Activated CD8-positive, alpha-beta memory T cell treated with anti-CD3 and anti-CD28 coated beads for 24 hours (primary cell): ENCODE data around the gene CTH.
A peak's percentile ranks its signal among the peaks of the same experiment; 100 is the strongest.
"Not testable (repeated sequence)": the region's sequence is repeated elsewhere in the genome, so short reads cannot be mapped to it uniquely, and the experiment has no call there.

Experiments
- DNase-seq: peaks from one replicate; pipeline ENCODE4 v3.0.0-alpha.2; 2020

Gene CTH

DNA sequence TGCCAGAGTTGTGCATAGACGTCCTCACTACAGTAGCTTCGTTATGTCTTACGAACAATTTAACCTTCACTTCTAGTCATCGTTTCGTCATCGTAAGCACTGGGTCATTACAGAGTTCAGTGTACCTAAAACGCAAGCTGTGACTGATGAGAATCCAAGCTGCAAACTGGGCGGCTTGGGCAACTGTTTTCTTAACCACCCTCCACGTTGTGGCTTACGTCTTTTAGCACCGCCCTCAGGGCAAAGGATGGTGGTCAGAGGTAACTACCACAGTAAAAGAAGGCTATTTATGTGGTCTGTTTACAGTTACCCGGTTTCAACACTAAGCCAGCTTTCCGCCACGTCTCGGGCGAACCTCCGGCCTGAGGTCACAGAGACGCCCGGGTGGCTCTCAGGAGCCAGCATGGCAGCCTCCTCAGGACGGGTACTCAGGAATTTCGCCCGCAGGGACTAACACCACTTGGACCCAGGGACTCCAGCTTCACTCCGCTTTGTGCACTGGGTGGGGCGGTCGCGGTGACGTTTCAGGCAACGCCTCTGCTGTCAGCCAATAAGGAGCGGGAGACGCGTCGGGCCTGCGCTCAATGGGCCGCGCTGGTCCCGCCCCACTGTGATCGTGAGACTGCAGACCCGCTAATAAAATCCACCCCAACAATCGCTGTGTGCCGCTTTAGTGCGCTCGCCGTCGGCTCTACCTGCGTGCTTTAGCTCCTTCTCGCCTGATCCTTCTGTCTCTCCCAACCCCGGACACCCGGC, at the start of gene CTH:
Gene CTH, plus strand, starts transcription at position 665 of the 756 bp plus-strand sequence. CDS start 148 bp downstream, outside the sequence.
- peak; percentile 95 for DNase-seq

DNA sequence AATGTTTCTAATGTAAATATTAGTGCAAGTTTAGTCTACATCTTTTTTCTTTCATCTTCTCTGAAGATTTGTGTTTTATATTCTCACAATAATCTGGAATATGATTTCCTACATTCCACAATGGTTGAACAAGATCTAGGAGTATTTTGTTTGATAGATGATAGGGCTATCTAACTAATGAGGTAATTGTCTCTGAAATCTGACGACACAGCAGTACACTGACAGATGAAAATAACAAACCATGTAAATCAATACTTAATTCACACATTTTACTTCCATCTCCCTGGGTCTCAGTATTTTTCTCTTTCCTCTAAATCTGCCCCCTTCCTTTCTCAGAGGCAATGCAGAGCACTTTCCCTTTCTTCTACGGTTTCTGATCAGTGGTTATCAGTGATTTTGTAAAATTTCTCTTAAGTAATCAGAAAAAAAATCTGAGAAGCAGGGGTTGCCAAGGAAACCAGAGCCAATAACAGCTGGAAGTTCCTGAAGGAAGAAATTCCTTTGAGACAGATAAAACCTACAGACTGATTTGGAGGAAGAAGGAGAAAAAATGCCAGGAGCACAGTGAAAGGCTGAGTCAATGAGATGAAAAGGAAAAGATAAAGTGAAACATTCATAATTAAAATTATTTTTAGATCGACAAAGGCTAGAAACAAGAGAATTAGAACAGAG, 49.2 kb upstream of the CTH start:
- no peak for DNase-seq

DNA sequence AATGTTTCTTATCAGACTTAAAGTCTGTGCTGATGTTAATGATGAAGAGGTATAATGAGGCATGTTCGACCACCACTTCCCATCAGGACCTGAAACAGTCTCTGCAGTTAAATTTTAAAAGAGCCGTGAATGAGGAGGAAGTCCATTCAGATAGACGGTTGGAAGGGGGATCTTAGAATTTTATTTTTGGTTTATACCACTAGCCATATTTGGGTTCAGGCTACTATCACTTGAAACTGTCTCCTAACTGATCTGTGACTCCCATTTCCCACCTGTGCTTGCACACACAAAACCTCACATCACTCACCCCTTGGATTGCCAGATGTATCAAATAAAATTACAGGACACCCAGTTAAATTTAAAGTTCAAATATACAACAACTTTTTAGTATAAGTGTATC, 46.6 kb upstream of the CTH start:
- no peak for DNase-seq

DNA sequence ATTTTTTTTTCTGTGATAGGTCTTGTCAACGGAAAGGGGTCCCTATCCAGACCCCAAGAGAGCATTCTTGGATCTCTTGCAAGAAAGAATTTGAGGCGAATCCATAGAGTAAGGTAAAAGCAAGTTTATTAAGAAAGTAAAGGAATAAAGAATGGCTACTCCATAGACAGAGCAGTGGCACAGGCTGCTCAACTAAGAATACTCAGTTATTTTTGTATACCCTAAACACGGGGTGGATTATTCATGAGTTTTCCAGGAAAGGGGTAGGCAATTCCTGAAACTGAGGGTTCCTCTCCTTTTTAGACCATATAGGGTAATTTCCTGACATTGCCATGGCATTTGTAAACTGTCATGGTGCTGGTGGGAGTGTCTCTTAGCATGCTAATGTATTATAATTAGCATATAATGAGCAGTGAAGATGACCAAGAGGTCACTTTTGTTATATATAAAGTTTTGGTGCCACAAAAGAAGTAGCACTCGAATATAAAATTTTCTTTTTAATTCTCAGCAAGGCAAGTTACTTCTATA, 44.6 kb upstream of the CTH start:
- not testable (repeated sequence) for DNase-seq

DNA sequence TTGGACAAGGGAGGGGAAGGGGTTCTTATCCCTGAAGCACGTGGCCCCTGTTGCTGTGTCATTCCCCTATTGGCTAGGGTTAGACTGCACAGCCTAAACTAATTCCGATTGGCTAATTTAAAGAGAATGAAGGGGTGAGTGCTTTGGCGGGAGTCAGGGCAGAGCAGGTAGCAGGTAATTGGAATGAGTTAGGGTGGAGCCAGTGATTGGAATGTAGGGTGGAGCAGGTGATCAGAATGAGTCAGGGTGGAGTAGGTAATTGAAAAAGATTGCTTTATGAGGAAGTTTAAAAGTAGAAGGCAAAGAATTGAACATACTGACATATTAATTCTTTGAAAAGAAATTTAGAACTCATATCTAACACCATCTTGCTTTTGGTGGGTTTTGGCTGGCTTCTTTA, 44.1 kb upstream of the CTH start:
- DNase-seq = not testable (repeated sequence)

DNA sequence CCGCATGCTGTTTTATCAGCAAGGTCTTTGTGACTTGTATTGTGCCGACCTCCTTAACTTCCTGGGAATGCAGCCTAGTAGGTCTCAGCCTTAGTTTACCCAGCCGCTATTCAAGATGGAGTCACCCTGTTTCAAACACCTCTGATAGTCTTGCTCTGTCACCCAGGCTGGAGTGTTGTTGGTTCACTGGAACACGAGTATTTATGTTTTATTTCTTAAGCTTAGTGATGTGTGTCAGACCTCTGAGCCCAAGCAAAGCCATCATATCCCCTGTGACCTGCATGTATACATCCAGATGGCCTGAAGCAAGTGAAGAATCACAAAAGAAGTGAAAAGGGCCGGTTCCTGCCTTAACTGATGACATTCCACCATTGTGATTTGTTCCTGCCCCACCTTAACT, 43.7 kb upstream of the CTH start:
- DNase-seq = not testable (repeated sequence)

DNA sequence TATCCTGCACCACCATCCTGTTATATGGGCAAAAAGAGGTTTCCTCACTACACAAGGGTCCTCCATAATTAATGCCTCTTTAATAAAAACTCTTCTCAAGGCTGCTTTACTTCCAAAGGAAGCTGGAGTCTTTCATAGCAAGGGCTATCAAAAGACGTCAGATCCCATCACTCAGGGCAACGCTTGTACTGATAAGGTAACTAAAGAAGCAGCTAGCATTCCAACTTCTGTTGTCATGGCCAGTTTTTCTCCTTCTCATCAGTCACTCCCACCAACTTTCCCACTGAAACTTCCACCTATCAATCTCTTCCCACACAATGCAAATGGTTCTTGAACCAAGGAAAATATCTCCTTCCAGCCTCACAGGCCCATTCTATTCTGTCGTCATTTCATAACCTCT, 39.5 kb upstream of the CTH start:
- DNase-seq = not testable (repeated sequence)

DNA sequence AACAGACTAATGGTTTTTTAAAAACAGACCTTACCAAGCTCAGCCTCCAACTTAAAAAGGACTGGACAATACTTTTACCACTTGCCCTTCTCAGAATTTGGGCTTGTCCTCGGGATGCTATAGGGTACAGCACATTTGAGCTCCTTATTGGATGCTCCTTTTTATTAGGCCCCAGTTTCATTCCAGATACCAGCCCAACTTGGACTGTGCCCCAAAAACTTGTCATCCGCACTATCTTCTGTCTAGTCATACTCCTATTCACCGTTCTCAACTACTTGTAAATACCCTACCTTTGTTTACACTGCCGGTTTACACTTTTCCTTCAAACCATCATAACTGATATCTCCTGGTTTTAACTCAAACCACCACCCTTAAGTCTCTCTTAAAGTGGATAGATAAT, 38.6 kb upstream of the CTH start:
- DNase-seq = no peak

DNA sequence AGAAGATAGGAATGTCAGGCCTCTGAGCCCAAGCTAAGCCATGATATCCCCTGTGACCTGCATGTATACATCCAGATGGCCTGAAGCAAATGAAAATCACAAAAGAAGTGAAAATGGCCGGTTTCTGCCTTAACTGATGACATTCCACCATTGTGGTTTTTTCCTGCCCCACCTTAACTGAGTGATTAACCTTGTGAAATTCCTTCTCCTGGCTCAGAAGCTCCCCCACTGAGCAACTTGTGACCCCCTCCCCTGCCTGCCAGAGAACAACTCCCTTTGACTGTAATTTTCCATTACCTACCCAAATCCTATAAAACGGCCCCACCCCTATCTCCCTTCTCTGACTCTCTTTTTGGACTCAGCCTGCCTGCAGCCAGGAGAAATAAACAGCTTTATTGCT, 37.5 kb upstream of the CTH start:
- DNase-seq = not testable (repeated sequence)

DNA sequence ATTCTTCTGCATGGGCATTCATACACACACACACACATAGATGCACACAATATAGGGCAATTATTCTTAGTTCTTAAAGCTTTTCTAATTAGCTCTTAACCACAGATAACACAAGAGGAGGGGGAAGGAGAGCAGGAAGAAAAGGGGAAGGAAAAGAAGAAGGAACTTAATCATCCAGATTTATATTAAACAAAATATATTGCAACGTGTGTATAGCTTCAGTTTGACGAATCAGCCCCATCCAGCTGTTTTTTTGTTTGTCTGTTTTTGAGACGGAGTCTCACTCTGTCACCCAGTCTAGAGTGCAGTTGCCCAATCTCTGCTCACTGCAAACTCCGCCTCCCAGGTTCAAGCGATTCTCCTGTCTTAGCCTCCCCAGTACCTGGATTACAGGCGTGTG, 34.9 kb upstream of the CTH start:
- DNase-seq = no peak

DNA sequence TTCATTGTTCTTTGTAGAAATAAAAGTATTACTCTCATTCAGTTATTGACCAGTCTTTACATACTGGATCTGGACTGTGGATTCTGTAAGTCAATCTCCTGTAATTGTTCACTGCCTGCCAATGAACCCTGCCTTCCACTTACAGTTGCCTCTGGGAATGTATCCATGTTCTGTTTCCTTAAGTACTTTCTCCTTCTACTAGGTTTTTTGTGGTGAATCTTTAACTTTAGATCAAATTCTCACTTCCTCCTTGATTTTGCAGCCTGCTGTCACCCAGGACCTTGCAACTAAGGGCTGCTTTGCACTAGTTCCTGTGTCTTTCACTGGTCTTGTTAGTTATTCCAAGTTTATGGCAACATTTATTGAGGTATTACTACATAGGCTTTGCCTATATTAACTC, 28.4 kb upstream of the CTH start:
- no peak for DNase-seq

DNA sequence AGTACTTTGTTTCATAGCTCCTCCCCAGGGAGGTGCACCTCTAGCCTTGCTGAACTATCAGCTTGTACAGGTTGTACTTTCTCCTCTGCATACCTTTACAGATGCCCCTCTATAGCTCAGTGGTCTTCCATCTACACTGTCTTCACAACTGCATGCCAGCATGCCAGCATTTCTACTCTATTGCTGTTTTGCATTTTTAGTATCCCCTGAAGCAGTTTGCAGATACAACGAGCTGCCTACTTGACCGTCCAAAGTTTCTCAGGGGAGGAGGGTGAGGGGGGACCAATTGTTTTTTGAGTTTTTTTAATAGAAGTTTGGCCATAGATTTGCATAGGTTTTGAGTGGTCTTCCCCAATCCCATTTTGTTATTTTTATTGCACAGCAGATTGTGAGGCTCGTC, 27.6 kb upstream of the CTH start:
- DNase-seq = no peak

DNA sequence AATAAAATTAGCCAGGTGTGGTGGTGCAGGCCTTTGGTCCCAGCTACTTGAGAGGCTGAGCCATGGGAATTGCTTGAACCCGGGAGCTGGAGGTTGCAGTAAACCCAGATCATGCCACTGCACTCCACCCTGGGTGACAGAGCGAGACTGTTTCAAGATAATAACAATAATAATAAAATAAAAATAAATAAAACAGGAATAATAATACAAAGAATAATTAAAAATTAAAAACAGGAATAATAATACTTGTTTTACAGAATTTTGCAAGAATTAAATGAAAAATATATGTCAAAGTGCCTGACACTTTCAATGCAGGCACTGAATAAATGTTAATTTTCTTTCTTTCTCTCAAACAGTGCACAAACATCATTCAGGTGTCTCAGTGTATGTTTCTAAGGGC, 26.5 kb upstream of the CTH start:
- DNase-seq = no peak

DNA sequence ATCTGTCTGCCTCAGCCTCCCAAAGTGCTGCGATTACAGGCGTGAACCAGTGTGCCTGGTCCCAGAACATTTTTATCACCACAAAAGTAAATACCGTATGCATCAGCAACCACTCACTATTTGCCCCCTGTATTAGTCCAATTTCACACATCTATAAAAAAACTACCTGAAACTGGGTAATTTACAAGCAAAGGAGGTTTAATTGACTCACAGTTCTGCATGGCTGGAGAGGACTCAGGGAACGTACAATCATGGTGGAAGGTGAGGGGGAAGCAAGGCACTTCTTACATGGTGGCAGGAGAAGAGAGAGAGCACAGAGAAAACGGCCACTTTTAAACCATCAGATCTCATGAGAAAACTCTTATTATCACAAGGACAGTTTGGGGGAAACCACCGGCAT, 25.6 kb upstream of the CTH start:
- no peak for DNase-seq

DNA sequence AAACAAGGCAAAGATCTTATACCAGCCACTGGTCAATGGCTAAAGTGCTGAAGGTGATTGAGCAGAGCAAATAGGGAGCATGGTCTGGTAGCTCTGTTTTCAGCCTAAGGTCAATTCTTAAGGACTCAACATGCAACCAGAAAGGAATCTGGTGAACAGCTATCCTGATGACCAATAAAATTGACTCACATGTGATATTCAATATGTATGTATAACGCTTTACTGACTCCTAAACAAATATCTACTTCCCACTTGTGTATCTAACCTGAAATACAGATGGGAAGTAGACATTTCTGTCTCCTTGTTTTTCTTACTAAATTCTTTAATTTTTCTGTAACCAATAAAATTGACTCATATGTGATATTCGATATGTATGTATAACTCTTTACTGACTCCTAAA, 24.9 kb upstream of the CTH start:
- DNase-seq = no peak

DNA sequence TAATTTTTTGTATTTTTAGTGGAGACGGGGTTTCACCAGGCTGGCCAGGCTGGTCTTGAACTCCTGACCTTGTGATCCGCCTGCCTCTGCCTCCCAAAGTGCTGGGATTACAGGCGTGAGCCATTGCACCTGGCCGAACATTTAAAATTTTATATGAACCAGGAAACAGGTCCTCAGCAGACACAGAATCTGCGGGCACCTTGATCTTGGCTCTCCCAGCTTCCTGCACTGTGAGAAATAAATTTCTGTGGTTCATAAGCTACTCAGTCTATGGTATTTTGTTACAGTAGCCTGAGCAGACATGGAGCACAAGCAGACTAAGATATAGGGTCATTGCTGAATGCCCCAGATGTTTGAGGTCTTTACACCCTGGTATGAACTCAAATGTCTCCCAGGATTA, 23.6 kb upstream of the CTH start:
- DNase-seq = no peak

DNA sequence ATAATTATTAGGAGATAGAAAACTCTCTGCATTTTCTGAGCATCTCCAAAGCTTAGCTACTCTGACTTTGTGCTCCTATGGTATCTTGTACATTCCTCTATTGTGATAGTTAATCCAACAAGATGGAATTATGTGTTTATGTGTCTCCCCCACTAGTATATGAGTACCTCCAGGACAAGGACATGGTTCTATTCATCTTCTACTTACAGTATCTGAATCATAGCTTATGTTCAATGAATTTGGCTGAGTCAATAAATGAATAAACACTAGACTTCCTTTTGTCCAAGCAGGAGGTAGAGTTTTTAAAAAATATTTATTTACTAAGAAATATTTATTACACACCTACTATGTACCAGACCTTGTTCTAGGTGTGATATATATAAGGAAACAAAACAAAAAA, 18.4 kb upstream of the CTH start:
- no peak for DNase-seq

DNA sequence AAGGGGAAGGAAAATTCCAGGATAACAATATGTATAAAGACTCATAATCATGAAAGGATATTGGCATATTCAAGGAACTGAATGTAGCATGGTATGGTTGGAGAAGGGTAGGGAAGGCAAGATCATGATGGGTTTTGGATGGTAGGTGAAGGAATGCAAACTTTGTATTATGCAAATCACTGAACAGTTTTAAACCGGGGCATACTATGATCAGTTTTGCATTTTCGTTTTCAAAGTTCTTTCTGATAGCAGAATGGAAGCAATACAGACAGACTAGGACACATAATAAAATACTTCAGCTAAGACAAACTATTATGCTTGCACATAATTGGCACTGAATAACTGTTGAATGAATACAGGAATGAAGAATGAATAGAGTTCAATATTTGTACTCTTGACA, 14.5 kb upstream of the CTH start:
- no peak for DNase-seq

DNA sequence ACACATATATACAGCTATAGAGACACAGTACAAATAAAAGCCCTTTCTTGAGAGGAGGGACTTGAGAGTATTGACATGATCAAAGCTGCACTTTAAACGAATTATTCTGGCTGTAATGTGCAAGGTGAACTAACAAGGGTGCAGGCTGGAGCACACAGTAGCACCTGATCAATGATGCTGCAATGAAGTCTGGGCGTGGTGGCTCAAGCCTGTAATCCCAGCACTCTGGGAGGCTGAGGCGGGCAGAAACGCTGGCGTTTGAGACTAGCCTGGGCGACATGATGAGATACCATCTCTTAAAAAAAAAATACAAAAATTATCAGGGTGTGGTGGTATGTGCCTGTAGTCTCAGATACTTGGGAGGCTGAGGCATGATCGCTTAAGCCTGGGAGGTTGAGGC, 14.1 kb upstream of the CTH start:
- no peak for DNase-seq

DNA sequence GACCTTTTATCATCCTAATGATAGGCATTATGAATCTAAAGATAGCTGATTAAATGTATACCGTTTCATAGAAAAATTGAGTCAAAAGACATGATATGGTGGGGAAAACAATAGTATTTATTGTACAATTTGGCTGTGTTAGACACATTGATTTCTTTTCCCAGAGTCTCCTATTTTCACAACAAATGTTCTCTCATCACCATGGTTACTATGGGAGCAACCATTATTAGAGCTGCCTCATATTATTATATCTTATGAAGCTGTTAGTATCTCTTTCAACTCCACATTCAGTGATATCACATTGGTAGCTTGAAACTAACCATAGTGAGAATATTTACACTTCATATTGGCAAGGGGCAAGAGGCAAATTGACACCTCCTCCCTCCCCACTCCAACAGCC, 10.7 kb upstream of the CTH start:
- DNase-seq = no peak

DNA sequence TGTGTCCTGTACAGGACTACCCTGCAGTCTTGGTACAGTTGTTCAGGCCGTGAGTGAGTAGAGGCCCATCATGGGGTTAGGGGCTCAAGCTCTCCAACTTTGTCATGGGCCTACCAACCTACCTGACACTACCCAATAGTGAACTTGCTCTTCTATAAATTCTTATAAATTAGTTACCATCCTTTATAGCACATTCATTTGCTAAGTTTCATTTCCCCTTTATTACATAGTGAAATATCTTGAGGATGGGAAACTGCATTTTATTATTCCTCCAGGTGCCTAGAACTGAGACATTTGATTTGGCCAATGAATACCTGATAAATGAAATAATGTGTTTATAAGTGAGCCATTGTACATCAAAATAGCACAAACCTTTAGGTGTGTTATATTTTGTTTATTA, 9.1 kb upstream of the CTH start:
- DNase-seq = no peak

DNA sequence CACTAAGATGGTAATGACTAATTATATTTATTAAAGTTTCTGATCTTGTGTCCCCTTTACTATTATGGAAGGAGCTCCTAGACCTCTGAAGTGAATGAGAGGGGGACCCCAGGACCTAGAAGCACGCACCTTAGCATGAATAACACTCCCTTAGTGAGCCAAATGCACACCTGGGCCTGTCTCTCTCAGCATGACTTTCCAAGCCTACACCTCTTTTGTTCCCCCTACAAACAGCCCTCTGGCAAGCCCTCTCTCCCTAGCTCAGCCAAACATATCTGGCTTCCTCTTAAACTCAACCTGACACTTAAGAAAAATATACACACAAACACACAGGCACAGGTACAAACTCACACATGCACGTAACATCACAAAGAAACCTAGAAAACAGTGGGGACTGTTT, 7.3 kb upstream of the CTH start:
- no peak for DNase-seq

DNA sequence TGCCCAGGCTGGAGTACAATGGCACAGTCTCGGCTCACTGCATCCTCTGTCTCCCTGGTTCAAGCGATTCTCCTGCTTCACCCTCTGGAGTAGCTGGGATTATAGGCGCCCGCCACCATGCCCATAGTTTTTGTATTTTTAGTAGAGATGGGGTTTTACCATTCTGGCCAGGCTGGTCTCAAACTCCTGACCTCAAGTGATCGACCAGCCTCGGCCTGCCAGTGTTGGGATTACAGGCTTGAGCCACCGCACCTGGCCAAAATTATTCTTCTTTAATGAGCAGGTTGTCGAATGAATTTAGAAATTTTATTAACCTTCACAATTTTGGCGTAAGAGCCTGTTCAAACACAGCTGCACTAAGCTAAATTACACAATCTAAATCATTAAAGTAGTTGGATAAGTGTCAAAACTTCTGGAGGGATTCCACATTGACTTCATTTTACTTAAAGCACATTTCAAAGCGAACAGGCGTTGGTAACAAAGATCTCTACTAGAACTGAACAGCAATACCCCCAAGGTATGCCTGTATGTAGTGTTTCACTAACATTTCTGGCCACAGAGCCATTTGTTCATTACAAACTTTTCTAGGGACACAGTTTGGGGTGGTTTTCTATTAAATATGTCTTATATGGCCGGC, 5.2 kb upstream of the CTH start:
- no peak for DNase-seq

DNA sequence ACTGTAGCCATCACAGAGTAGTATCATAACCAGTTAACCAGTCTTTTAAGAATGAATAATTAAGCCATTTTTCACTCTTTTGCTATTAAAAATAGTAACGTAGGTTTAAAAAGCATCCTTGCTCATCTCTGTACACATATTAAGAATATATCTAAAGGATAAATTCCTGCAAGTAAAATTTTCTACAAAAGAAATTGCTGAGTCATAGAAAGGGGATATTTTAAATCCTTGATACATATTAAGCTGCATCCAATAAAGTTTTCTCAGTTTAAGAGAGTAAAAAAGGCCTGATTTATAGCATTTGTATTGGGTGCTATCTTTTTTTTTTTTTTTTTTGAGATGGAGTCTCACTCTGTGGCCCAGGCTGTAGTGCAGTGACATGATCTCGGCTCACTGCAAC, 1.9 kb upstream of the CTH start:
- DNase-seq = no peak
